Upper lobe of left lung (tissue), 6 donors: ENCODE data around the gene WIPF2. TPM values are rescaled to one million over a fixed set of nuclear protein-coding genes. Genes with fewer than 3 reads are reported as not detected.
A peak's percentile ranks its signal among the peaks of the same experiment; 100 is the strongest.

ENCODE experiments used
- ATAC-seq, 2 donors: fragments of 200-7000 bp; cut with Tn5 transposase; one replicate each; pipeline ENCODE4 v1.9.1; 2022; ENCODE audit warnings: mild to moderate bottlenecking in 2 of 2, moderate library complexity in 2 of 2; ENCODE audit not compliant: low FRiP score in 2 of 2
- DNase-seq, 2 donors: peaks; one replicate each; pipeline ENCODE4 v3.0.0-alpha.2; 2019 to 2020
- H3K27ac ChIP-seq, 4 donors: fragments of 200-600 bp; sonication (generic); one replicate each; pipeline ENCODE4 v1.5.1; 2016 to 2019
- H3K27me3 ChIP-seq, 4 donors: fragments of 200-600 bp; sonication (generic); one replicate each; pipeline ENCODE4 v1.5.1; 2017 to 2019
- H3K36me3 ChIP-seq, 4 donors: fragments of 200-600 bp; sonication (generic); one replicate each; pipeline ENCODE4 v1.5.1; 2016 to 2019
- H3K4me1 ChIP-seq, 4 donors: fragments of 200-600 bp; sonication (generic); one replicate each; pipeline ENCODE4 v1.5.1; 2018 to 2019
- H3K4me3 ChIP-seq, 4 donors: fragments of 200-600 bp; sonication (generic); one replicate each; pipeline ENCODE4 v1.5.1; 2017 to 2019; ENCODE audit warnings: mild to moderate bottlenecking in 2 of 4, moderate library complexity in 1 of 4
- H3K9me3 ChIP-seq, 4 donors: fragments of 200-600 bp; sonication (generic); one replicate each; pipeline ENCODE4 v1.5.1; 2018 to 2019
- CTCF ChIP-seq, 6 experiments: fragments of 450-650 bp in 4 of 6; fragments of 200-600 bp in 2 of 6; sonication (generic) in 2 of 6; IDR thresholded peaks; one replicate each; pipeline ENCODE4 v1.5.1; 2016 to 2019; ENCODE audit warnings: antibody characterized with exemption in 6 of 6
- EP300 ChIP-seq, 4 donors: sonication (generic); formaldehyde crosslinking; IDR thresholded peaks; one replicate each; pipeline ENCODE4 v1.5.1; 2017; ENCODE audit warnings: antibody characterized with exemption in 4 of 4, control low read depth in 2 of 4
- POLR2A ChIP-seq, 4 donors: fragments of 450-650 bp; IDR thresholded peaks; one replicate each; pipeline ENCODE4 v1.5.1; 2016 to 2017; ENCODE audit warnings: antibody characterized with exemption in 4 of 4, mild to moderate bottlenecking in 2 of 4
- POLR2AphosphoS5 ChIP-seq, 2 donors: sonication (generic); formaldehyde crosslinking; IDR thresholded peaks; one replicate each; pipeline ENCODE4 v1.5.1; 2017; ENCODE audit warnings: antibody characterized with exemption in 2 of 2
- WGBS, 2 donors: methylation state at CpG; one replicate each; pipeline ENCODE4 v1.1.5; 2017 to 2018; 5-methylcytosine and 5-hydroxymethylcytosine counted together
- total RNA-seq, 6 donors: library from RNA; depleted of rRNA in 4 of 6; stranded (reverse); fragments of >200 nt in 4 of 6; gene quantifications; one replicate each; pipeline versions ENCODE4 v1.1.0 to v1.2.1, GENCODE V29; 2016 to 2021
- donor health status: DM: no; HTN: no; CAD: no; lungs with moderate emphysema.
- donor health status: DM: no; HTN: yes; CAD: no; lungs with severe emphysema.

The WIPF2 gene
- total RNA-seq, 6 donors from 2014 or later, result 19.9 to 39.8 (median 26.2) TPM

GRCh38 chr17:40314584-40314956 is 95.5 kb downstream of the WIPF2 start:
- 24% methylated on average over 3 of the region's 3 CpGs; no CpG with 5 or more reads in 1 of the 2 donors for WGBS, 2 donors
- Histone ChIP-seq H3K27me3 (no peaks in the 10 kb centered on the region), H3K27ac (peak overlapping the region; percentile 69 to 89 (median 81)), H3K4me1 (peaks cover 88 to 96% (median 90%) of the 10 kb centered on the region in 4 donors), H3K9me3 (no peaks in the 10 kb centered on the region), H3K36me3 (no peaks in the 10 kb centered on the region), H3K4me3 (no peak overlapping the region)
- ATAC-seq (peak in 1 of 2 donors; percentile 63), DNase-seq (peak in 1 of 2 donors; percentile 99)
- TF ChIP-seq CTCF (IDR thresholded peaks at IDR 0.05), result peak in 1 of 6 experiments; percentile 12
- no peak for TF ChIP-seq POLR2A (IDR thresholded peaks at IDR 0.05)
- peak; percentile 94 to 99 for TF ChIP-seq POLR2AphosphoS5 (IDR thresholded peaks at IDR 0.05)
- TF ChIP-seq EP300 (IDR thresholded peaks at IDR 0.05), result peak in 2 of 4 donors; percentile 78 to 92

GRCh38 chr17:40315206-40315605 is 96.1 kb downstream of the WIPF2 start:
- no peak for TF ChIP-seq POLR2A (IDR thresholded peaks at IDR 0.05)
- no peak for TF ChIP-seq POLR2AphosphoS5 (IDR thresholded peaks at IDR 0.05)
- no peak for TF ChIP-seq CTCF (IDR thresholded peaks at IDR 0.05)
- TF ChIP-seq EP300 (IDR thresholded peaks at IDR 0.05), result no peak
- no peaks in the 10 kb centered on the region for H3K9me3 ChIP-seq
- ATAC-seq, result no peak
- no peak for DNase-seq
- H3K27me3 ChIP-seq, result no peaks in the 10 kb centered on the region
- H3K36me3 ChIP-seq, result no peaks in the 10 kb centered on the region
- H3K4me1 ChIP-seq, result peaks cover 88 to 96% (median 90%) of the 10 kb centered on the region in 4 donors
- H3K4me3 ChIP-seq, result no peak overlapping the region
- WGBS, 2 donors, result 95 to 97% methylated on average over 3 of the region's 3 CpGs
- H3K27ac ChIP-seq, result peak overlapping the region; percentile 49 to 96 (median 92)

- Histone ChIP-seq H3K36me3 (no peaks in the 10 kb centered on the region), H3K4me1 (peaks cover 88 to 96% (median 90%) of the 10 kb centered on the region in 4 donors), H3K4me3 (peak overlapping the region in 1 of 4 donors; percentile 82), H3K27me3 (no peaks in the 10 kb centered on the region), H3K27ac (peak overlapping the region; percentile 93 to 96 (median 96)), H3K9me3 (no peaks in the 10 kb centered on the region)
- TF ChIP-seq EP300 (IDR thresholded peaks at IDR 0.05), result no peak
- TF ChIP-seq POLR2A (IDR thresholded peaks at IDR 0.05), result no peak
- ATAC-seq (no peak), DNase-seq (no peak)
- WGBS, 2 donors, result 45 to 54% methylated on average over 4 to 9 of the region's 9 CpGs
These were observed 96.8 kb downstream of the WIPF2 start for GRCh38 chr17:40315678-40316570.

GRCh38 chr17:40316571-40317344 is 97.7 kb downstream of the WIPF2 start:
- Histone ChIP-seq H3K9me3 (no peaks in the 10 kb centered on the region), H3K4me1 (peaks cover 88 to 96% (median 90%) of the 10 kb centered on the region in 4 donors), H3K4me3 (peak overlapping the region in 3 of 4 donors; percentile 15 to 92 (median 82)), H3K27ac (peak overlapping the region; percentile 93 to 96 (median 96)), H3K36me3 (no peaks in the 10 kb centered on the region), H3K27me3 (no peaks in the 10 kb centered on the region)
- 40 to 52% methylated on average over 22 to 38 of the region's 38 CpGs for WGBS, 2 donors
- ATAC-seq (peak; percentile 0 to 48), DNase-seq (peak; percentile 61 to 87)
- TF ChIP-seq POLR2A (IDR thresholded peaks at IDR 0.05) (peak in 1 of 4 donors; percentile 38), POLR2AphosphoS5 (IDR thresholded peaks at IDR 0.05) (peak; percentile 50 to 61), EP300 (IDR thresholded peaks at IDR 0.05) (no peak)

- Histone ChIP-seq H3K36me3 (no peaks in the 10 kb centered on the region), H3K4me3 (peak overlapping the region; percentile 19 to 92 (median 82)), H3K4me1 (peaks cover 88 to 96% (median 90%) of the 10 kb centered on the region in 4 donors), H3K27ac (peak overlapping the region; percentile 93 to 96 (median 96)), H3K27me3 (no peaks in the 10 kb centered on the region), H3K9me3 (no peaks in the 10 kb centered on the region)
- TF ChIP-seq POLR2A (IDR thresholded peaks at IDR 0.05) (no peak), EP300 (IDR thresholded peaks at IDR 0.05) (no peak), CTCF (IDR thresholded peaks at IDR 0.05) (peak in 5 of 6 experiments; percentile 19 to 73 (median 32)), POLR2AphosphoS5 (IDR thresholded peaks at IDR 0.05) (no peak)
- 3 to 4% methylated on average over 6 of the region's 6 CpGs for WGBS, 2 donors
- DNase-seq (peak in 1 of 2 donors; percentile 59), ATAC-seq (peak; percentile 8 to 62)
These were observed 98.3 kb downstream of the WIPF2 start for GRCh38 chr17:40317345-40317873.
